HEK293 (cell line): ENCODE results near the gene WDR77.
A peak's percentile ranks its signal among the peaks of the same experiment; 100 is the strongest.

Experiments
- CTCF ChIA-PET: fragments of 350-600 bp; formaldehyde crosslinking; extraction: SDS; loops from one replicate; lab custom pipeline; 2021; ENCODE audit warnings: antibody characterized with exemption; lab: Yijun Ruan, JAX
- POLR2A ChIA-PET: fragments of 300-600 bp; formaldehyde crosslinking; extraction: SDS; loops from one replicate; lab custom pipeline; 2020; ENCODE audit warnings: antibody characterized with exemption, inconsistent platforms; lab: Yijun Ruan, JAX
- H3K27ac ChIP-seq: fragments of 200-500 bp; sonication (Bioruptor generic); 2 replicates; pipeline ENCODE4 v1.5.1; 2014; ENCODE audit warnings: low read depth, low read length, control low read depth, inconsistent platforms; ENCODE audit errors: extremely low read depth
- H3K36me3 ChIP-seq, 2 experiments: fragments of 200-500 bp in 1 of 2; sonication (Bioruptor generic) in 1 of 2; 1 replicate in 1 of 2; 2 replicates in 1 of 2; pipeline ENCODE4 v1.5.1; 2014 to 2017; ENCODE audit warnings: inconsistent platforms in 2 of 2, low read length in 2 of 2; ENCODE audit not compliant: control insufficient read depth in 2 of 2, insufficient read depth in 1 of 2
- H3K4me1 ChIP-seq: fragments of 200-500 bp; sonication (Bioruptor generic); 2 replicates; pipeline ENCODE4 v1.5.1; 2014; ENCODE audit warnings: mild to moderate bottlenecking, low read length, inconsistent platforms; ENCODE audit not compliant: control insufficient read depth, insufficient read depth
- H3K4me3 ChIP-seq: 2 replicates; pipeline ENCODE4 v1.5.1; 2011; ENCODE audit warnings: low read depth, mild to moderate bottlenecking, control low read depth, low read length, moderate library complexity
- H3K9me3 ChIP-seq: fragments of 200-500 bp; sonication (Bioruptor generic); 2 replicates; pipeline ENCODE4 v1.5.1; 2014; ENCODE audit warnings: low read depth, low read length, inconsistent platforms; ENCODE audit not compliant: control insufficient read depth, insufficient read depth
- GLIS1 ChIP-seq: fragments of 450-650 bp; formaldehyde crosslinking; IDR thresholded peaks from 2 replicates; pipeline ENCODE4 v1.5.1; 2016; ENCODE audit warnings: missing biosample characterization, missing genetic modification characterization
- PRDM1 ChIP-seq: fragments of 450-650 bp; formaldehyde crosslinking; IDR thresholded peaks from 2 replicates; pipeline ENCODE4; 2016; ENCODE audit warnings: missing biosample characterization, missing genetic modification characterization
- REPIN1 ChIP-seq: fragments of 450-650 bp; formaldehyde crosslinking; IDR thresholded peaks from 2 replicates; pipeline ENCODE4 v1.5.1; 2017; ENCODE audit warnings: missing biosample characterization, missing genetic modification characterization, low read depth
- WT1 ChIP-seq: fragments of 450-650 bp; formaldehyde crosslinking; IDR thresholded peaks from 2 replicates; pipeline ENCODE4 v1.5.1; 2016; ENCODE audit warnings: missing biosample characterization, missing genetic modification characterization
- YY1 ChIP-seq: fragments of 450-650 bp; formaldehyde crosslinking; IDR thresholded peaks from 2 replicates; pipeline ENCODE4 v1.5.1; 2018; ENCODE audit warnings: missing biosample characterization, missing genetic modification characterization
- ZBTB21 ChIP-seq: fragments of 450-650 bp; formaldehyde crosslinking; IDR thresholded peaks from 2 replicates; pipeline ENCODE4 v1.5.1; 2017; ENCODE audit warnings: missing biosample characterization, missing genetic modification characterization
- ZBTB48 ChIP-seq: fragments of 450-650 bp; formaldehyde crosslinking; IDR thresholded peaks from 2 replicates; pipeline ENCODE4 v1.5.1; 2016; ENCODE audit warnings: missing biosample characterization, missing genetic modification characterization
- ZFHX2 ChIP-seq: fragments of 450-650 bp; formaldehyde crosslinking; conservative IDR thresholded peaks from 2 replicates; pipeline ENCODE4 v1.5.1; 2016; ENCODE audit warnings: missing biosample characterization, missing genetic modification characterization
- ZIC2 ChIP-seq: fragments of 450-650 bp; formaldehyde crosslinking; IDR thresholded peaks from 2 replicates; pipeline ENCODE4 v1.5.1; 2016; ENCODE audit warnings: missing biosample characterization, missing genetic modification characterization
- ZNF121 ChIP-seq: fragments of 450-650 bp; formaldehyde crosslinking; IDR thresholded peaks from 2 replicates; pipeline ENCODE4 v1.5.1; 2016; ENCODE audit warnings: missing biosample characterization, missing genetic modification characterization
- ZNF221 ChIP-seq: fragments of 450-650 bp; formaldehyde crosslinking; IDR thresholded peaks from 2 replicates; pipeline ENCODE4 v1.5.1; 2017; ENCODE audit warnings: missing biosample characterization, missing genetic modification characterization, borderline replicate concordance
- ZNF561 ChIP-seq: fragments of 450-650 bp; IDR thresholded peaks from 2 replicates; pipeline ENCODE4 v1.5.1; 2018; ENCODE audit warnings: missing biosample characterization, missing genetic modification characterization, borderline replicate concordance
- ZNF626 ChIP-seq: fragments of 450-650 bp; sonication (Bioruptor Pico); formaldehyde crosslinking; IDR thresholded peaks from 2 replicates; pipeline ENCODE4 v1.5.1; 2018; ENCODE audit warnings: missing biosample characterization, missing genetic modification characterization, inconsistent platforms
- ZNF660 ChIP-seq: fragments of 450-650 bp; IDR thresholded peaks from 2 replicates; pipeline ENCODE4 v1.5.1; 2018; ENCODE audit warnings: missing biosample characterization, mild to moderate bottlenecking, missing genetic modification characterization
- ZNF701 ChIP-seq: fragments of 450-650 bp; formaldehyde crosslinking; IDR thresholded peaks from 2 replicates; pipeline ENCODE4 v1.5.1; 2016; ENCODE audit warnings: missing biosample characterization, missing genetic modification characterization
- ZNF785 ChIP-seq: fragments of 450-650 bp; formaldehyde crosslinking; IDR thresholded peaks from 2 replicates; pipeline ENCODE4 v1.5.1; 2016; ENCODE audit warnings: missing biosample characterization, missing genetic modification characterization
- TF ChIP-seq, protein P1 (sequence below): sonication (generic); formaldehyde crosslinking; IDR thresholded peaks from 2 replicates; pipeline ENCODE4 v1.8.1; 2022; ENCODE audit warnings: mild to moderate bottlenecking, moderate library complexity, missing genetic modification reagents
- TF ChIP-seq, protein P2 (sequence below): fragments of 450-650 bp; formaldehyde crosslinking; IDR thresholded peaks from 2 replicates; pipeline ENCODE4 v1.5.1; 2016; ENCODE audit warnings: missing biosample characterization, missing genetic modification characterization
- TF ChIP-seq, protein P3 (sequence below): fragments of 450-650 bp; formaldehyde crosslinking; IDR thresholded peaks from 2 replicates; pipeline ENCODE4 v1.5.1; 2016; ENCODE audit warnings: missing biosample characterization, missing genetic modification characterization
- TF ChIP-seq, protein P4 (sequence below): fragments of 450-650 bp; formaldehyde crosslinking; IDR thresholded peaks from 2 replicates; pipeline ENCODE4 v1.5.1; 2016; ENCODE audit warnings: missing biosample characterization, missing genetic modification characterization
- TF ChIP-seq, protein P5 (sequence below): fragments of 450-650 bp; formaldehyde crosslinking; IDR thresholded peaks from 2 replicates; pipeline ENCODE4 v1.5.1; 2016; ENCODE audit warnings: missing biosample characterization, missing genetic modification characterization
- TF ChIP-seq, protein P6 (sequence below): fragments of 450-650 bp; formaldehyde crosslinking; IDR thresholded peaks from 2 replicates; pipeline ENCODE4 v1.5.1; 2016; ENCODE audit warnings: missing biosample characterization, missing genetic modification characterization
- TF ChIP-seq, protein P7 (sequence below): fragments of 450-650 bp; formaldehyde crosslinking; IDR thresholded peaks from 2 replicates; pipeline ENCODE4 v1.5.1; 2016; ENCODE audit warnings: missing biosample characterization, missing genetic modification characterization

Gene WDR77

DNA sequence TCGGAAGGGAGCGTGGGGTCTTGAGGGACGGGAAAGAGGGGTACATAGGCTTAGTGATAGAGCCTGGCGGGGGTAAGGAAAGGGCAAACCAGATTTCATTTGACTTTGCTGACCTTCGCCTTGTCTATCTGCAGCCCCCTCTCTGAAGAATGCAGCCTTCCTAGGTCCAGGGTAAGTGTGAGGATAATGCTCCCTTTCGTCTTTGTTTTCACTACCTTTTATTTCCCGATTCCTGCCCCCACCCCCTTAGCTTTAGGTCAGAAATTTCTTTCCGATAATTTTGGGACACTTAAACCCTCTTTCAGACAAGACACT, 604 bp upstream of the WDR77 start (continued):
- TF ChIP-seq, protein P1, sequence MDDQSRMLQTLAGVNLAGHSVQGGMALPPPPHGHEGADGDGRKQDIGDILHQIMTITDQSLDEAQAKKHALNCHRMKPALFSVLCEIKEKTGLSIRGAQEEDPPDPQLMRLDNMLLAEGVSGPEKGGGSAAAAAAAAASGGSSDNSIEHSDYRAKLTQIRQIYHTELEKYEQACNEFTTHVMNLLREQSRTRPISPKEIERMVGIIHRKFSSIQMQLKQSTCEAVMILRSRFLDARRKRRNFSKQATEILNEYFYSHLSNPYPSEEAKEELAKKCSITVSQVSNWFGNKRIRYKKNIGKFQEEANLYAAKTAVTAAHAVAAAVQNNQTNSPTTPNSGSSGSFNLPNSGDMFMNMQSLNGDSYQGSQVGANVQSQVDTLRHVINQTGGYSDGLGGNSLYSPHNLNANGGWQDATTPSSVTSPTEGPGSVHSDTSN (CRISPR knock-in tag), result no peak
- TF ChIP-seq ZBTB48 (tag by site-specific recombination), result peak; percentile 27; the same call in 1 of the 2 replicates
- TF ChIP-seq, protein P2, sequence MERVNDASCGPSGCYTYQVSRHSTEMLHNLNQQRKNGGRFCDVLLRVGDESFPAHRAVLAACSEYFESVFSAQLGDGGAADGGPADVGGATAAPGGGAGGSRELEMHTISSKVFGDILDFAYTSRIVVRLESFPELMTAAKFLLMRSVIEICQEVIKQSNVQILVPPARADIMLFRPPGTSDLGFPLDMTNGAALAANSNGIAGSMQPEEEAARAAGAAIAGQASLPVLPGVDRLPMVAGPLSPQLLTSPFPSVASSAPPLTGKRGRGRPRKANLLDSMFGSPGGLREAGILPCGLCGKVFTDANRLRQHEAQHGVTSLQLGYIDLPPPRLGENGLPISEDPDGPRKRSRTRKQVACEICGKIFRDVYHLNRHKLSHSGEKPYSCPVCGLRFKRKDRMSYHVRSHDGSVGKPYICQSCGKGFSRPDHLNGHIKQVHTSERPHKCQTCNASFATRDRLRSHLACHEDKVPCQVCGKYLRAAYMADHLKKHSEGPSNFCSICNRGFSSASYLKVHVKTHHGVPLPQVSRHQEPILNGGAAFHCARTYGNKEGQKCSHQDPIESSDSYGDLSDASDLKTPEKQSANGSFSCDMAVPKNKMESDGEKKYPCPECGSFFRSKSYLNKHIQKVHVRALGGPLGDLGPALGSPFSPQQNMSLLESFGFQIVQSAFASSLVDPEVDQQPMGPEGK (tag by site-specific recombination), result 0 out of 2 replicates have a peak, but pooled peaks have one; percentile 18
- TF ChIP-seq, protein P3, sequence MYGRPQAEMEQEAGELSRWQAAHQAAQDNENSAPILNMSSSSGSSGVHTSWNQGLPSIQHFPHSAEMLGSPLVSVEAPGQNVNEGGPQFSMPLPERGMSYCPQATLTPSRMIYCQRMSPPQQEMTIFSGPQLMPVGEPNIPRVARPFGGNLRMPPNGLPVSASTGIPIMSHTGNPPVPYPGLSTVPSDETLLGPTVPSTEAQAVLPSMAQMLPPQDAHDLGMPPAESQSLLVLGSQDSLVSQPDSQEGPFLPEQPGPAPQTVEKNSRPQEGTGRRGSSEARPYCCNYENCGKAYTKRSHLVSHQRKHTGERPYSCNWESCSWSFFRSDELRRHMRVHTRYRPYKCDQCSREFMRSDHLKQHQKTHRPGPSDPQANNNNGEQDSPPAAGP, result peak; percentile 40; the same call in 1 of the 2 replicates
- peak; percentile 85; the same call in 1 of the 2 replicates for TF ChIP-seq PRDM1 (tag by site-specific recombination)
- TF ChIP-seq, protein P4, sequence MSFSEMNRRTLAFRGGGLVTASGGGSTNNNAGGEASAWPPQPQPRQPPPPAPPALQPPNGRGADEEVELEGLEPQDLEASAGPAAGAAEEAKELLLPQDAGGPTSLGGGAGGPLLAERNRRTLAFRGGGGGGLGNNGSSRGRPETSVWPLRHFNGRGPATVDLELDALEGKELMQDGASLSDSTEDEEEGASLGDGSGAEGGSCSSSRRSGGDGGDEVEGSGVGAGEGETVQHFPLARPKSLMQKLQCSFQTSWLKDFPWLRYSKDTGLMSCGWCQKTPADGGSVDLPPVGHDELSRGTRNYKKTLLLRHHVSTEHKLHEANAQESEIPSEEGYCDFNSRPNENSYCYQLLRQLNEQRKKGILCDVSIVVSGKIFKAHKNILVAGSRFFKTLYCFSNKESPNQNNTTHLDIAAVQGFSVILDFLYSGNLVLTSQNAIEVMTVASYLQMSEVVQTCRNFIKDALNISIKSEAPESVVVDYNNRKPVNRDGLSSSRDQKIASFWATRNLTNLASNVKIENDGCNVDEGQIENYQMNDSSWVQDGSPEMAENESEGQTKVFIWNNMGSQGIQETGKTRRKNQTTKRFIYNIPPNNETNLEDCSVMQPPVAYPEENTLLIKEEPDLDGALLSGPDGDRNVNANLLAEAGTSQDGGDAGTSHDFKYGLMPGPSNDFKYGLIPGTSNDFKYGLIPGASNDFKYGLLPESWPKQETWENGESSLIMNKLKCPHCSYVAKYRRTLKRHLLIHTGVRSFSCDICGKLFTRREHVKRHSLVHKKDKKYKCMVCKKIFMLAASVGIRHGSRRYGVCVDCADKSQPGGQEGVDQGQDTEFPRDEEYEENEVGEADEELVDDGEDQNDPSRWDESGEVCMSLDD, result 0 out of 2 replicates have a peak, but pooled peaks have one; percentile 2
- no peak for TF ChIP-seq ZNF121 (tag by site-specific recombination)
- TF ChIP-seq WT1 (tag by site-specific recombination), result 0 out of 2 replicates have a peak, but pooled peaks have one; percentile 19
- TF ChIP-seq, protein P5, sequence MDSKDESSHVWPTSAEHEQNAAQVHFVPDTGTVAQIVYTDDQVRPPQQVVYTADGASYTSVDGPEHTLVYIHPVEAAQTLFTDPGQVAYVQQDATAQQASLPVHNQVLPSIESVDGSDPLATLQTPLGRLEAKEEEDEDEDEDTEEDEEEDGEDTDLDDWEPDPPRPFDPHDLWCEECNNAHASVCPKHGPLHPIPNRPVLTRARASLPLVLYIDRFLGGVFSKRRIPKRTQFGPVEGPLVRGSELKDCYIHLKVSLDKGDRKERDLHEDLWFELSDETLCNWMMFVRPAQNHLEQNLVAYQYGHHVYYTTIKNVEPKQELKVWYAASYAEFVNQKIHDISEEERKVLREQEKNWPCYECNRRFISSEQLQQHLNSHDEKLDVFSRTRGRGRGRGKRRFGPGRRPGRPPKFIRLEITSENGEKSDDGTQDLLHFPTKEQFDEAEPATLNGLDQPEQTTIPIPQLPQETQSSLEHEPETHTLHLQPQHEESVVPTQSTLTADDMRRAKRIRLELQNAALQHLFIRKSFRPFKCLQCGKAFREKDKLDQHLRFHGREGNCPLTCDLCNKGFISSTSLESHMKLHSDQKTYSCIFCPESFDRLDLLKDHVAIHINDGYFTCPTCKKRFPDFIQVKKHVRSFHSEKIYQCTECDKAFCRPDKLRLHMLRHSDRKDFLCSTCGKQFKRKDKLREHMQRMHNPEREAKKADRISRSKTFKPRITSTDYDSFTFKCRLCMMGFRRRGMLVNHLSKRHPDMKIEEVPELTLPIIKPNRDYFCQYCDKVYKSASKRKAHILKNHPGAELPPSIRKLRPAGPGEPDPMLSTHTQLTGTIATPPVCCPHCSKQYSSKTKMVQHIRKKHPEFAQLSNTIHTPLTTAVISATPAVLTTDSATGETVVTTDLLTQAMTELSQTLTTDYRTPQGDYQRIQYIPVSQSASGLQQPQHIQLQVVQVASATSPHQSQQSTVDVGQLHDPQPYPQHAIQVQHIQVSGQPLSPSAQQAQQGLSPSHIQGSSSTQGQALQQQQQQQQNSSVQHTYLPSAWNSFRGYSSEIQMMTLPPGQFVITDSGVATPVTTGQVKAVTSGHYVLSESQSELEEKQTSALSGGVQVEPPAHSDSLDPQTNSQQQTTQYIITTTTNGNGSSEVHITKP (tag by site-specific recombination), result peak; percentile 8; the same call in 1 of the 2 replicates
- no peak for TF ChIP-seq ZBTB21 (tag by site-specific recombination)
- no peak for TF ChIP-seq ZNF660 (tag by site-specific recombination)
- TF ChIP-seq, protein P6, sequence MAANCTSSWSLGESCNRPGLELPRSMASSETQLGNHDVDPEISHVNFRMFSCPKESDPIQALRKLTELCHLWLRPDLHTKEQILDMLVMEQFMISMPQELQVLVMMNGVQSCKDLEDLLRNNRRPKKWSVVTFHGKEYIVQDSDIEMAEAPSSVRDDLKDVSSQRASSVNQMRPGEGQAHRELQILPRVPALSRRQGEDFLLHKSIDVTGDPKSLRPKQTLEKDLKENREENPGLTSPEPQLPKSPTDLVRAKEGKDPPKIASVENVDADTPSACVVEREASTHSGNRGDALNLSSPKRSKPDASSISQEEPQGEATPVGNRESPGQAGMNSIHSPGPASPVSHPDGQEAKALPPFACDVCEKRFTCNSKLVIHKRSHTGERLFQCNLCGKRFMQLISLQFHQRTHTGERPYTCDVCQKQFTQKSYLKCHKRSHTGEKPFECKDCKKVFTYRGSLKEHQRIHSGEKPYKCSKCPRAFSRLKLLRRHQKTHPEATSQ (tag by site-specific recombination), result 0 out of 2 replicates have a peak, but pooled peaks have one; percentile 17
- no peak for TF ChIP-seq REPIN1

DNA sequence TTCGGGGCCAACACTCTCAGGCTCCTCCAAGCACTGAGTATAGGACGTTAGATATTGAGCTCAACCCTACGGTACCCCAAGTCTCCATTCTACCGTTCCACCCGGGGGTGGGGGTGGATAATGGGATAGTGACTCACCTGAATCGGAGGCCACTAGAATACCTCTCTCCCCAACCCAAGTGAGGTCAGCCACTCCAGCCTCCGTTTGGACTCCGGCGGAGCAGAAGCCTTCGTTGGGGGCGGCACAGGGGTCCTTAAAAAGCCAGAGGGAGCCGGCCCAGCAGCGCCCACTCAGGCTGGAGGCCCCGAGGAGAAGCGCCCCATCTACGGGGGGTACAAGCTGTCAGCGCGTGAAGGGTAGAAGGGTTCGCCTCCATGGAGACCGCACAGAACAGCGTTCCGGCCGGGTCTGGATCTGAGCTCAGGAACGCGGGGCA, 556 bp downstream of the WDR77 start:
- H3K4me1 ChIP-seq, result no peaks in the 10 kb centered on the region
- POLR2A ChIA-PET, result interaction anchor here (0.6 to 1.3 kb wide), 8 partner anchors 11 to 290 kb away, joined by 3 to 7 read pairs (median 5); partner anchors contain the start of genes INKA2 and RAP1A
- peak overlapping the region; percentile 99 for H3K4me3 ChIP-seq
- H3K9me3 ChIP-seq, result no peaks in the 10 kb centered on the region
- CTCF ChIA-PET, result interaction anchor here (0.5 to 1.9 kb wide), 4 partner anchors 10 to 226 kb away, joined by 3 to 6 read pairs (median 4); no protein-coding TSS in a partner anchor
- peak overlapping the region; percentile 33; the same call in 1 of the 2 replicates for H3K27ac ChIP-seq
- H3K36me3 ChIP-seq, result peaks cover 7 to 71% of the 10 kb centered on the region in 2 experiments; a peak in 2 of 3 replicates
- TF ChIP-seq ZIC2 (tag by site-specific recombination) (peak; percentile 34; the same call in 1 of the 2 replicates), ZNF221 (no peak), GLIS1 (tag by site-specific recombination) (peak; percentile 69), YY1 (tag by site-specific recombination) (no peak), ZFHX2 (tag by site-specific recombination) (0 out of 2 replicates have a peak, but pooled peaks have one; percentile 8), ZNF785 (no peak), ZNF701 (no peak), ZNF561 (tag by site-specific recombination) (no peak), ZNF626 (tag by site-specific recombination) (no peak)
- TF ChIP-seq, protein P7, sequence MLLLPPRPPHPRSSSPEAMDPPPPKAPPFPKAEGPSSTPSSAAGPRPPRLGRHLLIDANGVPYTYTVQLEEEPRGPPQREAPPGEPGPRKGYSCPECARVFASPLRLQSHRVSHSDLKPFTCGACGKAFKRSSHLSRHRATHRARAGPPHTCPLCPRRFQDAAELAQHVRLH (tag by site-specific recombination), result no peak
